Keratinocyte (primary cell): Measurements from ENCODE around the gene SIVA1. TPM values are rescaled to one million over a fixed set of nuclear protein-coding genes. Genes with fewer than 3 reads are reported as not detected.
A peak's percentile ranks its signal among the peaks of the same experiment; 100 is the strongest.

Experiments
- DNase-seq: peaks from one replicate; pipeline ENCODE4 v3.0.0-alpha.2; 2011; ENCODE audit warnings: low read depth, missing footprints, low spot score
- FAIRE-seq: peaks from 2 replicates; lab custom pipeline; 2011; peaks lifted over from hg19 to GRCh38; lab: Jason Lieb, UNC
- H2AFZ ChIP-seq: 2 replicates; pipeline ENCODE4 v1.6.0; 2012; ENCODE audit warnings: low read length, control low read depth, inconsistent platforms; ENCODE audit not compliant: control insufficient read depth
- H3K27ac ChIP-seq: 2 replicates; pipeline ENCODE4 v1.5.1; 2011; ENCODE audit warnings: low read length; ENCODE audit not compliant: control insufficient read depth, insufficient read depth
- H3K27me3 ChIP-seq: 3 replicates; pipeline ENCODE4 v1.6.0; 2011; ENCODE audit warnings: low read length; ENCODE audit not compliant: control insufficient read depth, insufficient read depth; ENCODE audit errors: extremely low read depth
- H3K36me3 ChIP-seq, 2 experiments: 2 replicates in 1 of 2; 3 replicates in 1 of 2; pipeline ENCODE4 v1.5.1; 2011; ENCODE audit warnings: low read length in 2 of 2, mild to moderate bottlenecking in 1 of 2; ENCODE audit not compliant: control insufficient read depth in 2 of 2, insufficient read depth in 2 of 2; ENCODE audit errors: extremely low read depth in 1 of 2
- H3K4me1 ChIP-seq: 3 replicates; pipeline ENCODE4 v1.5.1; 2011; ENCODE audit warnings: low read length; ENCODE audit not compliant: control insufficient read depth, insufficient read depth; ENCODE audit errors: extremely low read depth
- H3K4me2 ChIP-seq: 3 replicates; pipeline ENCODE4 v1.6.0; 2011; ENCODE audit warnings: low read depth, low read length; ENCODE audit not compliant: control insufficient read depth, insufficient read depth; ENCODE audit errors: extremely low read depth
- H3K4me3 ChIP-seq, 3 experiments: fragments of 200-600 bp in 1 of 3; sonication (generic) in 1 of 3; 2 replicates in 2 of 3; 3 replicates in 1 of 3; pipeline ENCODE4 v1.5.1; 2011 to 2016; ENCODE audit warnings: low read length in 3 of 3, mild to moderate bottlenecking in 3 of 3, control low read depth in 2 of 3, inconsistent platforms in 1 of 3, low read depth in 1 of 3, mixed read lengths in 1 of 3, mixed run types in 1 of 3, moderate library complexity in 1 of 3; ENCODE audit not compliant: control insufficient read depth in 2 of 3, insufficient read depth in 2 of 3; ENCODE audit errors: extremely low read depth in 1 of 3
- H3K79me2 ChIP-seq: 2 replicates; pipeline ENCODE4 v1.6.0; 2012; ENCODE audit warnings: low read length; ENCODE audit not compliant: control insufficient read depth, insufficient read depth
- H3K9ac ChIP-seq: 3 replicates; pipeline ENCODE4 v1.6.0; 2011; ENCODE audit warnings: low read length; ENCODE audit not compliant: control insufficient read depth, insufficient read depth; ENCODE audit errors: extremely low read depth
- H3K9me1 ChIP-seq: 3 replicates; pipeline ENCODE4 v1.6.0; 2011; ENCODE audit warnings: low read length; ENCODE audit not compliant: control insufficient read depth, insufficient read depth; ENCODE audit errors: extremely low read depth
- H3K9me3 ChIP-seq: 2 replicates; pipeline ENCODE4 v1.5.1; 2012; ENCODE audit warnings: low read depth, low read length; ENCODE audit not compliant: control insufficient read depth
- H4K20me1 ChIP-seq: 3 replicates; pipeline ENCODE4 v1.6.0; 2011; ENCODE audit warnings: low read length; ENCODE audit not compliant: control insufficient read depth, insufficient read depth; ENCODE audit errors: extremely low read depth
- CTCF ChIP-seq, 3 experiments: IDR thresholded peaks in 1 of 3; conservative IDR thresholded peaks in 1 of 3; optimal IDR thresholded peaks in 1 of 3; 2 replicates in 2 of 3; 3 replicates in 1 of 3; pipeline versions ENCODE3 to v1.5.1; 2011; ENCODE audit warnings: low read length in 3 of 3, mild to moderate bottlenecking in 3 of 3, moderate library complexity in 2 of 3, control low read depth in 1 of 3, inconsistent platforms in 1 of 3; ENCODE audit not compliant: insufficient read depth in 2 of 3; ENCODE audit errors: extremely low read depth in 1 of 3
- EZH2 ChIP-seq: IDR thresholded peaks from one replicate; pipeline ENCODE4 v1.6.1; 2012; ENCODE audit warnings: inconsistent platforms, mild to moderate bottlenecking, low read length, moderate library complexity
- dilution Hi-C: fragments of 300-500 bp; cut with MboI; formaldehyde crosslinking; loops from one replicate; pipeline ENCODE4 v1.7.0; 2020; ENCODE audit warnings: low sequenced_read_pairs; ENCODE audit not compliant: extremely low pct_ligation_motif_present
- polyA plus RNA-seq, 5 experiments: library from polyadenylated mRNA; depleted of rRNA in 3 of 5; stranded (reverse) in 3 of 5; stranded (forward) in 1 of 5; unstranded in 1 of 5; fragments of >200 nt; gene quantifications; 1 replicate in 1 of 5; 2 replicates in 3 of 5; 3 replicates in 1 of 5; pipeline versions ENCODE4 v1.2.1 to v1.2.3, GENCODE V29; 2011 to 2012; ENCODE audit warnings: missing spikeins in 2 of 5, low read depth in 1 of 5, low replicate concordance in 1 of 5

The SIVA1 gene
- polyA plus RNA-seq, 1 donor (not counting 4 experiments of a cell fraction or from before 2014, with no cell fraction given): 35.3 TPM

- peaks cover 9 to 12% of the 10 kb centered on the region in 2 experiments for H3K36me3 ChIP-seq
- no peak for DNase-seq
- H3K4me3 ChIP-seq: peak overlapping the region; percentile 56 to 97 (median 70)
- peaks cover 31% of the 10 kb centered on the region for H3K79me2 ChIP-seq
- no peak for FAIRE-seq
- peaks cover 51% of the 10 kb centered on the region for H3K4me1 ChIP-seq
- no peaks in the 10 kb centered on the region for H3K9me3 ChIP-seq
- peak overlapping the region; percentile 66 for H3K9ac ChIP-seq
- TF ChIP-seq EZH2 (no peak), CTCF (optimal IDR thresholded peaks at IDR 0.05 in 1 of 3, IDR thresholded peaks at IDR 0.05 in 1 of 3, conservative IDR thresholded peaks at IDR 0.05 in 1 of 3; ENCODE audit: extremely low read depth in 1 of 3, insufficient read depth in 2 of 3, low read length in 3 of 3) (no peak)
- no peaks in the 10 kb centered on the region for H3K27me3 ChIP-seq
- H3K4me2 ChIP-seq: peak overlapping the region; percentile 77
- dilution Hi-C loops: loop anchor here (10.0 kb wide), 1 partner anchor 73 kb away; no protein-coding TSS in a partner anchor
- H3K27ac ChIP-seq: peak overlapping the region; percentile 59
- peak overlapping the region; percentile 94 for H2AFZ ChIP-seq
- H4K20me1 ChIP-seq: peaks cover 3% of the 10 kb centered on the region
- no peaks in the 10 kb centered on the region for H3K9me1 ChIP-seq
These were observed 1.2 kb upstream of the SIVA1 start for GRCh38 chr14:104751539-104752422.

- H2AFZ ChIP-seq: peak overlapping the region; percentile 94
- peaks cover 45% of the 10 kb centered on the region for H3K4me1 ChIP-seq
- dilution Hi-C loops: loop anchor here (10.0 kb wide), 1 partner anchor 72 kb away; no protein-coding TSS in a partner anchor
- TF ChIP-seq CTCF (optimal IDR thresholded peaks at IDR 0.05 in 1 of 3, IDR thresholded peaks at IDR 0.05 in 1 of 3, conservative IDR thresholded peaks at IDR 0.05 in 1 of 3; ENCODE audit: extremely low read depth in 1 of 3, insufficient read depth in 2 of 3, low read length in 3 of 3): no peak
- TF ChIP-seq EZH2: no peak
- peak overlapping the region; percentile 56 to 97 (median 70) for H3K4me3 ChIP-seq
- DNase-seq: no peak
- H3K36me3 ChIP-seq: peaks cover 14% of the 10 kb centered on the region in 2 experiments
- no peaks in the 10 kb centered on the region for H3K9me1 ChIP-seq
- H4K20me1 ChIP-seq: peaks cover 3% of the 10 kb centered on the region
- peaks cover 34% of the 10 kb centered on the region for H3K79me2 ChIP-seq
- H3K27me3 ChIP-seq: no peaks in the 10 kb centered on the region
- H3K9ac ChIP-seq: peak overlapping the region; percentile 66
- FAIRE-seq: no peak
- no peaks in the 10 kb centered on the region for H3K9me3 ChIP-seq
- peak overlapping the region; percentile 77 for H3K4me2 ChIP-seq
- peak overlapping the region; percentile 59 for H3K27ac ChIP-seq
These were observed 568 bp upstream of the SIVA1 start for GRCh38 chr14:104752423-104752734.
